Ishikawa (cell line): Measurements from ENCODE around the gene AKAP17A.

ENCODE experiments used
- CREB1 ChIP-seq: IDR thresholded peaks from 2 replicates; pipeline ENCODE4 v1.6.1; 2012; ENCODE audit warnings: low read depth
- EGR1 ChIP-seq: IDR thresholded peaks from 2 replicates; pipeline ENCODE4 v1.6.1; 2012
- EP300 ChIP-seq: IDR thresholded peaks from 2 replicates; pipeline ENCODE4 v1.6.1; 2012; ENCODE audit warnings: borderline replicate concordance
- NFIC ChIP-seq: IDR thresholded peaks from 2 replicates; pipeline ENCODE4 v1.6.1; 2012
- RAD21 ChIP-seq: IDR thresholded peaks from 2 replicates; pipeline ENCODE4 v1.6.1; 2012; ENCODE audit warnings: low read depth
- REST ChIP-seq: IDR thresholded peaks from 2 replicates; pipeline ENCODE4 v1.6.1; 2012; ENCODE audit warnings: low read depth, mild to moderate bottlenecking
- TAF1 ChIP-seq: IDR thresholded peaks from 2 replicates; pipeline ENCODE4 v1.6.1; 2012; ENCODE audit warnings: low read depth, mild to moderate bottlenecking
- TCF12 ChIP-seq: IDR thresholded peaks from 2 replicates; pipeline ENCODE4 v1.6.1; 2012; ENCODE audit warnings: low read depth
- YY1 ChIP-seq: IDR thresholded peaks from 2 replicates; pipeline ENCODE4 v1.6.1; 2012; ENCODE audit warnings: low read depth
- ZBTB7A ChIP-seq: IDR thresholded peaks from 2 replicates; pipeline ENCODE4 v1.6.1; 2012; ENCODE audit warnings: low read depth
- TF ChIP-seq, protein P1 (sequence below): IDR thresholded peaks from 2 replicates; pipeline ENCODE4 v1.6.1; 2012

DNA sequence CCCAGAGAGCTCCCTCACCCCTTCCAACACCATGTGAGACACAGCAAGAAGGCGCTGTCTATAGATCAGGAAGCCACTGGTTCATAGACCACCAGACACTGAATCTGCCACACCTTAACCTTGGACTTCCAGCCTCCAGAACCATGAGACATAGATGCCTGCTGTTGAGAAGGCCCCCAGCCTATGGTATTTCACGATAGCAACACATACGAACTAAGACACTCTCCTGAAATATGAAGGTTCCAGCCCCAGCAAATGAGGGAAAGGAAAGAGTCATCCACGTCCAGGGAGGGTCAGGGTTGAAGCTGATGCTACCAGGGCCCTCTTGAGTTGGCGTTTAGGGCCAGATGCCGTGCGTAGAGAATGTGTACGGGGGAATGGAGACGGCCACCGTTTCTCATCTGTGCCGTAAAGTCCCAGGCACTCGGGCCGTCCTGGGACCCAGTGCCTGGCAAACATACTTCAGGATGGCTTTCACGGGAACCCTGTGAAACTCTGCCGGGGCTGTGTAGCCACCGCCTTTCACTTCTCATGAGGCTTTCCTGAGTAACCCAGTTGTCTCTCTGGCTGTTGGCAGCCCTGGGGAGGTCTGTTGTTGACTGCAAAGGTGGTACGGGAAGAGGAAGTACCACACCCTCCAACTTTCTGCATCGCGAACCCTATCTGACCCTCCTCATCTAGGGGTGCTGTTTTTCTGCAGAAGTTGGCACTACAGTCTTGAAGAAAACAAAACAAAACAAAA, 36.8 kb upstream of the AKAP17A start:
- TF ChIP-seq TAF1, result no peak
- TF ChIP-seq REST, result no peak
- TF ChIP-seq TCF12, result no peak
- TF ChIP-seq, protein P1, sequence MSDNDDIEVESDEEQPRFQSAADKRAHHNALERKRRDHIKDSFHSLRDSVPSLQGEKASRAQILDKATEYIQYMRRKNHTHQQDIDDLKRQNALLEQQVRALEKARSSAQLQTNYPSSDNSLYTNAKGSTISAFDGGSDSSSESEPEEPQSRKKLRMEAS, result no peak
- no peak for TF ChIP-seq EGR1
- no peak for TF ChIP-seq CREB1
- no peak for TF ChIP-seq EP300
- TF ChIP-seq ZBTB7A, result no peak
- no peak for TF ChIP-seq RAD21
- TF ChIP-seq YY1, result no peak
- TF ChIP-seq NFIC, result no peak
